ENCODE measurements around the gene FAXC.

GRCh38 chr6:99366852-99367251, 17.4 kb upstream of the FAXC start:
- TF ChIP-seq POLR2AphosphoS5 (IDR thresholded peaks at IDR 0.05), result no peak
- TF ChIP-seq CTCF (IDR thresholded peaks at IDR 0.05), result no peak
- no peak for TF ChIP-seq POLR2A (IDR thresholded peaks at IDR 0.05)
- TF ChIP-seq EP300 (IDR thresholded peaks at IDR 0.05), result no peak

Data from suprapubic skin (tissue), 4 donors.